Thoracic aorta (tissue), 2 donors: ENCODE data around the gene RABL6. TPM values are rescaled to one million over a fixed set of nuclear protein-coding genes. Genes with fewer than 3 reads are reported as not detected.
"Not testable (repeated sequence)": the region's sequence is repeated elsewhere in the genome, so short reads cannot be mapped to it uniquely, and the experiment has no call there.

Experiments used
- ATAC-seq: fragments of 150-250 bp; one replicate; pipeline ENCODE4 v1.8.0; 2017; ENCODE audit warnings: low read depth; ENCODE audit not compliant: insufficient number of reproducible peaks, low FRiP score
- DNase-seq: peaks from one replicate; pipeline ENCODE4 v3.0.0-alpha.2; 2020; ENCODE audit warnings: low spot score
- H3K27ac ChIP-seq, 2 donors: fragments of 200-600 bp; sonication (generic); 1 replicate in 1 of 2; 2 replicates in 1 of 2; pipeline ENCODE4 v1.5.1; 2016; ENCODE audit warnings: mild to moderate bottlenecking in 2 of 2, moderate library complexity in 2 of 2
- H3K27me3 ChIP-seq: fragments of 200-600 bp; sonication (generic); replicated peaks from 2 replicates; pipeline ENCODE4 v1.6.0; 2016; ENCODE audit warnings: mild to moderate bottlenecking; ENCODE audit not compliant: insufficient read depth
- H3K36me3 ChIP-seq: fragments of 200-600 bp; sonication (generic); one replicate; pipeline ENCODE4 v1.5.1; 2016
- H3K4me1 ChIP-seq, 2 donors: fragments of 200-600 bp; sonication (generic); 1 replicate in 1 of 2; 2 replicates in 1 of 2; pipeline versions ENCODE4 v1.5.1 to v1.6.0; 2016; ENCODE audit warnings: low read depth in 2 of 2, mild to moderate bottlenecking in 1 of 2; ENCODE audit not compliant: control insufficient read depth in 1 of 2
- H3K4me3 ChIP-seq: fragments of 200-600 bp; sonication (generic); 2 replicates; pipeline ENCODE4 v1.5.1; 2016; ENCODE audit warnings: mild to moderate bottlenecking
- H3K9me3 ChIP-seq: fragments of 200-600 bp; sonication (generic); 2 replicates; pipeline ENCODE4 v1.5.1; 2016
- CTCF ChIP-seq: fragments of 200-600 bp; sonication (generic); IDR thresholded peaks from one replicate; pipeline ENCODE4 v1.5.1; 2019; ENCODE audit warnings: antibody characterized with exemption
- total RNA-seq, 2 donors: library from RNA; depleted of rRNA; stranded (reverse); fragments of >200 nt; gene quantifications; one replicate each; pipeline versions ENCODE4 v1.1.0 to v1.2.3, GENCODE V29; 2016

Gene RABL6
- total RNA-seq, 2 donors from 2014 or later, result 61.7 to 86.2 TPM

- no peak for TF ChIP-seq CTCF
- no peaks in the 10 kb centered on the region for H3K9me3 ChIP-seq
- peaks cover 16% of the 10 kb centered on the region for H3K36me3 ChIP-seq
- H3K27ac ChIP-seq, result no peak overlapping the region
- no peak overlapping the region for H3K4me3 ChIP-seq
- DNase-seq (no peak), ATAC-seq (no peak)
- no peaks in the 10 kb centered on the region for H3K4me1 ChIP-seq
- no peaks in the 10 kb centered on the region for H3K27me3 ChIP-seq
Observed at GRCh38 chr9:136835162-136835931, 27.6 kb downstream of the RABL6 start.

- no peak overlapping the region for H3K4me3 ChIP-seq
- DNase-seq (no peak), ATAC-seq (no peak)
- peaks cover 9% of the 10 kb centered on the region for H3K36me3 ChIP-seq
- H3K27me3 ChIP-seq, result no peaks in the 10 kb centered on the region
- H3K27ac ChIP-seq, result no peak overlapping the region
- H3K9me3 ChIP-seq, result no peaks in the 10 kb centered on the region
- H3K4me1 ChIP-seq, result peaks cover 0 to 3% of the 10 kb centered on the region in 2 donors
- TF ChIP-seq CTCF, result no peak
Observed at GRCh38 chr9:136835932-136836904, 28.5 kb downstream of the RABL6 start.

GRCh38 chr9:136837146-136837855 lies 29.6 kb downstream of the RABL6 start:
- ATAC-seq (no peak), DNase-seq (no peak)
- no peak overlapping the region for H3K4me3 ChIP-seq
- H3K27me3 ChIP-seq, result no peaks in the 10 kb centered on the region
- no peak overlapping the region for H3K27ac ChIP-seq
- H3K9me3 ChIP-seq, result no peaks in the 10 kb centered on the region
- H3K4me1 ChIP-seq, result peaks cover 0 to 11% of the 10 kb centered on the region in 2 donors
- TF ChIP-seq CTCF, result no peak
- H3K36me3 ChIP-seq, result peaks cover 8% of the 10 kb centered on the region

- not testable (repeated sequence) for H3K4me3 ChIP-seq, H3K27ac ChIP-seq, H3K9me3 ChIP-seq, ATAC-seq, H3K36me3 ChIP-seq, DNase-seq, H3K27me3 ChIP-seq
- H3K4me1 ChIP-seq, result peaks cover 0 to 16% of the 10 kb centered on the region in 2 donors
Observed at GRCh38 chr9:136837856-136838277, 30.1 kb downstream of the RABL6 start.

GRCh38 chr9:136838314-136839228 lies 30.8 kb downstream of the RABL6 start:
- H3K4me3 ChIP-seq, result no peak overlapping the region
- TF ChIP-seq CTCF, result no peak
- H3K27me3 ChIP-seq, result no peaks in the 10 kb centered on the region
- H3K4me1 ChIP-seq, result peaks cover 7 to 22% of the 10 kb centered on the region in 2 donors
- H3K9me3 ChIP-seq, result no peaks in the 10 kb centered on the region
- peaks cover 8% of the 10 kb centered on the region for H3K36me3 ChIP-seq
- no peak overlapping the region for H3K27ac ChIP-seq
- ATAC-seq, result no peak
- no peak for DNase-seq
